ENCODE data around the gene AAMP. TPM values are rescaled to one million over a fixed set of nuclear protein-coding genes. Genes with fewer than 3 reads are reported as not detected.

Gene AAMP
- total RNA-seq, 1 donor = 104 TPM

DNA sequence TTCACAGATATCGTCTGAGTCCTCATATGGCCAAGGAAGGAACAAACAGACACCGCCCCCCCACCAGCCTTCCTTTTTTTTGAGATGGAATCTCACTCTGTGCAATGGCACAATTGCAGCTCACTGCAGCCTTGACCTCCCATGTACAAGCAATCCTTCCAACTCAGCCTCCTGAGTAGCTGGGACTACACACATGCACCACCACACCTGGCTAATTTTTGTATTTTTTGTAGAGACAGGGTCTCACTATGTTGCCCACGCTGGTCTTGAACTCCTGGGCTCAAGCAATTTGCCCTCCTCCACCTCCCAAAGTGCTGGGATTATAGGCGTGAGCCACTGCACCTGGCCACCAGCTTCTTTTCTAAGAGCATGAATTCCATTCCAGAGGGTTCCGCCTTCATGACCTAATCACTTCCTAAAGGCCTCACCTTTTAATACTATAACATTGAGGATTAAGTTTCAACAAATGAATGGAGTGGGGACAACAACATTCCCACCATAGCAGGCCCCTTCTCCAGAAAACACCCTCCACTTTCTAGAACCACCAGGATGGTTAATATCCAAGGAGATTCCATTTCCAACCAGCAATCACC is 24.6 kb upstream of the AAMP start:
- DNase-seq (ENCODE audit: low read depth) = no peak
- H3K4me3 ChIP-seq (ENCODE audit: low read depth, low read length) = no peak overlapping the region
- TF ChIP-seq CTCF (IDR thresholded peaks at IDR 0.05; ENCODE audit: insufficient read depth, low read depth, low read length) = no peak

DNA sequence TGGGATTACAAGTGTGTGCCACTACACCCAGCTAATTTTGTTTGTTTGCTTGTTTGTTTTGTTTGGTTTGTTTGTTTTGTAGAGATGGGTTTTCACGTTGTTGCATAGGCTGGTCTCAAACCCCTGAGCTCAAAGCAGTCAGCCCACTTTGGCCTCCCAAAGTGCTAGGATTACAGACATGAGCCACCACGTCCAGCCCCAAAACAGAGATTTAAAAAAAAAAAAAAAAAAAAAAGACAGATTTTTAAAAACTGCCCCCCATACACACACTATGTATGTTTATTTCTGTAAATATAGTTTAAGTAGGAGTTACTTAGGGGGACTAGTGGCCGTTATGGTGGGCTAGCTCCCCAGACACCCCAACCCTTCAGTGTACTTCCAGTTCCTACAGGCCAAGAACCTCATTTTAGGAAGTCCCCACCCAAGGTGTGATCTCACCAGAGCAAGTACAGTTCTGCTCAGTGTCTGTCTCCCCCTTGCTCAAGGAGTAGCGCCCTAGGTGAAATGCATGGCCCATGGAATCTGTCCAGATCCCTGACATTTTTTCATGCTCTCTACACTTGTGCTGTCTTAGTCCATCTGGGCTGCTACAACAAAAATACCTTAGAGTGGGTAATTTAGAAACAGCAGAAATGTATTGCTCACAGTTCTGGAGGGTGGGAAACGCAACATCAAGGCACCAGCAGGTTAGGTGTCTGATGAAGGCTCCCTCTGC is 23.9 kb upstream of the AAMP start:
- TF ChIP-seq CTCF (IDR thresholded peaks at IDR 0.05; ENCODE audit: insufficient read depth, low read depth, low read length) = no peak
- no peak overlapping the region for H3K4me3 ChIP-seq (ENCODE audit: low read depth, low read length)
- no peak for DNase-seq (ENCODE audit: low read depth)

DNA sequence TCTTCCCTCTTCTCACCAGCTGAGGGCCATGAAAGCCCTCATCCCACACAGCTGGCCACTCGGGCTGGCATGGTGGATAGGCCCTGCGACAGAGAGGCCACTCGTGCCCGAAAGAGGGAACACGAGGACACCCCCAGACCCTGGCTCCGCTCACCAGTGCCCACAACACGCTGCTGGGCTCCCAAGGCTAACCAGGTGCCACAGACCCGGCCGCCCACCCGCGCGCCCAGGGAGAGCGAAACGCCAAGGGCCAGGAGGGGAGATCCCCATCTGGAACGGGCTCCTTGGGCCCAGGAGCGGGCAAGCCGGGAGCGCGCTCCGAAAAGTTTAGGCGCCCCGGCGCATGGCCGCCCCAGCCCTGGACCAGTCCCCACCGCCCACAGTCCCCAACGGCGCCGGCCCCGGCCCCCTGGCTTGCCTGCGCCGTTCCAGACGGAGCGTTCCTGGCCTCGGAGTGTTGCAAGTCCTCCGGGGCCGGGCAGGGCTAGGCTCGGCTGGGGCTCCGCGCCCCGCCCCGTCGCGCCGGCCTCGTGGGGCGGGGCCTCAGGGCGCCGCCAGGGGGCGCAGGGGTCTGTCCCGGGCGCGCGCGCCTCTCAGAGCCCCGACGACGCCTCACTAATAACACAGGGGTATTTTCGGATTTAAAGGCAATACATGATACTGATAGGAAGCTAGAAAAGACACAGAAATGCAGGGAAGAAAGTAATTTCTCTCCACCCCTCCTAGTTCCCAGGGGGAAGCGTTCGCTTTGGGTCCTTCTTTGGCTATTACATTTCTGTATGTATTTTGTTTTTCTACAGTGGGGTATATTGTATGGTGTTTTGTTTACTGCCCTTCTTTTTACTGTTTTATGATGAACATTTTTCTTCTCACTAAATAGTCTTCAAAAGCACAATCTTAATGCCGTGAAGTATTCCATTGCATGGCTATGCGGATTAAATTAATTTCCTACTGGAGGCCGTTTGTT is 22.4 kb upstream of the AAMP start, which contains the start of gene TMBIM1:
Gene TMBIM1, minus strand, starts transcription at position 456 of the 967 bp plus-strand sequence. CDS start 10,362 bp downstream, outside the sequence.
- TF ChIP-seq CTCF (IDR thresholded peaks at IDR 0.05; ENCODE audit: insufficient read depth, low read depth, low read length) = peak; percentile 57
- peak within 1 kb of the TSS; percentile 89 for H3K4me3 ChIP-seq (ENCODE audit: low read depth, low read length)
- peak; percentile 81 for DNase-seq (ENCODE audit: low read depth)

- no peak for TF ChIP-seq CTCF (IDR thresholded peaks at IDR 0.05; ENCODE audit: insufficient read depth, low read depth, low read length)
- peak overlapping the region; percentile 89 for H3K4me3 ChIP-seq (ENCODE audit: low read depth, low read length)
- DNase-seq (ENCODE audit: low read depth) = peak; percentile 61
Observed at GRCh38 chr2:218291318-218292047, 21.5 kb upstream of the AAMP start.

GRCh38 chr2:218290316-218291261 is 20.7 kb upstream of the AAMP start:
- H3K4me3 ChIP-seq (ENCODE audit: low read depth, low read length) = peak overlapping the region; percentile 89
- TF ChIP-seq CTCF (IDR thresholded peaks at IDR 0.05; ENCODE audit: insufficient read depth, low read depth, low read length) = no peak
- peak; percentile 30 for DNase-seq (ENCODE audit: low read depth)
